Mucosa of stomach (tissue), 1 donor: ENCODE data around the gene TMSB15A.
"Not testable (repeated sequence)": the region's sequence is repeated elsewhere in the genome, so short reads cannot be mapped to it uniquely, and the experiment has no call there.

Source experiments
- H3K27me3 ChIP-seq: one replicate; pipeline ENCODE4 v1.7.0; 2013; ENCODE audit warnings: mild to moderate bottlenecking, low read length; ENCODE audit not compliant: control insufficient read depth, insufficient read depth
- H3K36me3 ChIP-seq: one replicate; pipeline ENCODE4 v1.7.0; 2013; ENCODE audit warnings: low read length; ENCODE audit not compliant: control insufficient read depth, insufficient read depth
- H3K4me1 ChIP-seq: one replicate; pipeline ENCODE4 v1.7.0; 2013; ENCODE audit warnings: mild to moderate bottlenecking, low read length; ENCODE audit not compliant: control insufficient read depth, insufficient read depth
- H3K4me3 ChIP-seq: one replicate; pipeline ENCODE4 v1.7.0; 2013; ENCODE audit warnings: low read length
- H3K9ac ChIP-seq: one replicate; pipeline ENCODE4 v1.7.0; 2013; ENCODE audit warnings: mild to moderate bottlenecking, low read length, moderate library complexity
- H3K9me3 ChIP-seq: one replicate; pipeline ENCODE4 v1.7.0; 2013; ENCODE audit warnings: mild to moderate bottlenecking, low read length, moderate library complexity; ENCODE audit not compliant: control insufficient read depth
- donor health status: Pancreatic carcinoma.

Gene TMSB15A

DNA sequence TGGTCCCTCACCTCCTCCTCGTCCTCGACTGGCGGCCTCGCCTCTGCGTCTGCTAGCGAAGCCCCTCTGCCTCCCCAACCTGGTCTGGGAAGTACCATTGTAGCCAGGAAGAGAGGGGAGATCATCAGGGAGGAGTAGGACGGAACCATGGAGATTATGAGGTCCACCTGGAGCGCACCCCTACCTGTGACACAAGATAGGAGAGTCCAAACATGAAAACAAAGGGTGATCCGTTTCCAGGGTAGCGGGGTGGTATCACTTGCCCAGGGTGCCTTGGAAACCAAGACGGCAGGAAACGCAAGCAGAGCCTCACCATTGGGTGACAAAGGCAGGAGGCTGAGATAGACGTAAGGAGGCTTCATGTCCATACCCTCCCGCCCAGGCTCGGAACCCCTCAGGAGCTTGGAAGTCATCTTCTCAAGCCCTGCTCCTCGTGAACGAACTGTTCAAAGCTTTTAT is 44.7 kb downstream of the TMSB15A start, which contains the start of gene TCP11X2:
TCP11X2 (minus strand) TSS at position 51 of the 459 bp plus-strand sequence.
- H3K27me3 ChIP-seq, H3K36me3 ChIP-seq, H3K9ac ChIP-seq, H3K9me3 ChIP-seq, H3K4me1 ChIP-seq, H3K4me3 ChIP-seq: not testable (repeated sequence)

DNA sequence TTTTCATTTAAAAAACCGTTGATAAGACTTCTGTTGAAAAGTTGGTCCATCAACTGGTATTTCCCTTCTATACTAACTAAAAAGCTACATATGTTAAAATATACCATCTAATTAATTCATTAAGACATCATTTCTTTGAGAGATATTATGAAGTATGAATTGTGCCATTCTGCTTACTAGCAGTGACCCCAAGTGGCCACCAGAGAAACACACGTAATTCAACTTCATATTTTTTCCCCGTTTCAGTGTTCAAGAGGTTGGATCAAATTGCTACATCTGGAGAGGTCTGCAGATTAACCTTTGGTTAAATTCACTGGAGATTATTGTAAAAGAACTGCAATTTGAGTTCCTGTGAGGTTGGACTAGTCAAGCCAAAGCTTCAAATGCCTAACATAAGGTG is 46.3 kb downstream of the TMSB15A start:
- not testable (repeated sequence) for H3K4me3 ChIP-seq, H3K36me3 ChIP-seq, H3K4me1 ChIP-seq, H3K9me3 ChIP-seq, H3K9ac ChIP-seq, H3K27me3 ChIP-seq
